Activated naive CD4-positive, alpha-beta T cell treated with anti-CD3 and anti-CD28 coated beads, Interleukin-2, amount 50 U/mL, for 72 hours (primary cell): ENCODE results near the gene FHOD1. TPM values are rescaled to one million over a fixed set of nuclear protein-coding genes. Genes with fewer than 3 reads are reported as not detected.

Source experiments
- ATAC-seq, 2 donors: fragments of 150-1000 bp; cut with Tn5 transposase; 2 replicates each; pipeline ENCODE4 v1.10.0; 2021; ENCODE audit warnings: mild to moderate bottlenecking in 2 of 2, moderate library complexity in 2 of 2
- DNase-seq, 2 donors: peaks; one replicate each; pipeline ENCODE4 v3.0.0; 2021 to 2022; ENCODE audit warnings: low spot score in 2 of 2
- H3K27ac Mint-ChIP-seq, 2 donors: one replicate each; pipeline ENCODE4 v1.8.0; 2022; ENCODE audit warnings: mild to moderate bottlenecking in 2 of 2, mixed read lengths in 2 of 2
- H3K36me3 Mint-ChIP-seq, 2 donors: one replicate each; pipeline ENCODE4 v1.8.0; 2022; ENCODE audit warnings: mixed read lengths in 2 of 2
- H3K9me3 Mint-ChIP-seq, 2 donors: one replicate each; pipeline ENCODE4 v1.8.0; 2022; ENCODE audit warnings: mixed read lengths in 2 of 2
- total RNA-seq, 2 donors: library from RNA; stranded (reverse); gene quantifications; one replicate each; pipeline ENCODE4 v1.2.3, GENCODE V29; 2022

Gene FHOD1
- total RNA-seq, 2 donors from 2014 or later: 104 to 133 TPM

- Mint-ChIP-seq H3K36me3 (peaks cover 0 to 3% of the 10 kb centered on the region in 2 donors), H3K9me3 (no peaks in the 10 kb centered on the region), H3K27ac (no peak within 1 kb of the TSS)
- DNase-seq (peak; percentile 93 to 94), ATAC-seq (peak; percentile 96 to 97)
These were observed 63.4 kb downstream of the FHOD1 start, which contains the start of gene MATCAP1 for GRCh38 chr16:67183627-67184452. MATCAP1 (minus strand) TSS chr16:67183963; CDS start chr16:67180610, 3,353 bp downstream.

GRCh38 chr16:67183284-67183626 is 64.0 kb downstream of the FHOD1 start:
- no peaks in the 10 kb centered on the region for H3K9me3 Mint-ChIP-seq
- DNase-seq (no peak), ATAC-seq (no peak)
- H3K36me3 Mint-ChIP-seq: peaks cover 0 to 6% of the 10 kb centered on the region in 2 donors
- no peak overlapping the region for H3K27ac Mint-ChIP-seq

- Mint-ChIP-seq H3K9me3 (no peaks in the 10 kb centered on the region), H3K27ac (no peak overlapping the region), H3K36me3 (peaks cover 0 to 11% of the 10 kb centered on the region in 2 donors)
- ATAC-seq (no peak), DNase-seq (no peak)
These were observed 65.0 kb downstream of the FHOD1 start for GRCh38 chr16:67182288-67182687.

- DNase-seq: no peak
- Mint-ChIP-seq H3K9me3 (no peaks in the 10 kb centered on the region), H3K36me3 (peaks cover 0 to 13% of the 10 kb centered on the region in 2 donors), H3K27ac (no peak overlapping the region)
- ATAC-seq: no peak
These were observed 65.9 kb downstream of the FHOD1 start for GRCh38 chr16:67181346-67181745.

- no peak overlapping the region for H3K27ac Mint-ChIP-seq
- H3K36me3 Mint-ChIP-seq: peaks cover 0 to 24% of the 10 kb centered on the region in 2 donors
- H3K9me3 Mint-ChIP-seq: no peaks in the 10 kb centered on the region
- no peak for DNase-seq
- ATAC-seq: no peak
These were observed 67.1 kb downstream of the FHOD1 start for GRCh38 chr16:67180166-67180565.

- Mint-ChIP-seq H3K27ac (no peak overlapping the region), H3K36me3 (peaks cover 0 to 25% of the 10 kb centered on the region in 2 donors), H3K9me3 (no peaks in the 10 kb centered on the region)
- no peak for ATAC-seq
- DNase-seq: no peak
These were observed 67.7 kb downstream of the FHOD1 start for GRCh38 chr16:67179421-67180080.

Other genes starting within 250 kb of the FHOD1 start
- gene CBFB, start 218.3 kb downstream of the FHOD1 start, total RNA-seq: 100 to 1,000 TPM; 119 to 124 TPM
- gene PHAF1, start 137.5 kb downstream of the FHOD1 start, total RNA-seq: 10 to 100 TPM; 15.6 to 16.6 TPM
- gene B3GNT9, start 96.5 kb downstream of the FHOD1 start, total RNA-seq: 1 to 10 TPM; 3.2 to 4.7 TPM
- 10 to 100 TPM; 15.7 to 43.5 TPM for gene TRADD, start 87.6 kb downstream of the FHOD1 start, total RNA-seq
- 10 to 100 TPM; 27.9 to 38.7 TPM for gene FBXL8, start 87.5 kb downstream of the FHOD1 start, total RNA-seq
- 10 to 100 TPM; 26.0 to 58.8 TPM for gene HSF4, start 82.7 kb downstream of the FHOD1 start, total RNA-seq
- 10 to 100 TPM in 1 of 2 donors, 1 to 10 TPM in 1; 9.2 to 43.4 TPM for gene NOL3, start 76.9 kb downstream of the FHOD1 start, total RNA-seq
- gene MATCAP1, start 63.5 kb downstream of the FHOD1 start, total RNA-seq: 10 to 100 TPM; 26.3 to 63.5 TPM
- under 1 TPM in 1 of 2 donors, not detected in 1; 0.36 TPM for gene EXOC3L1, start 57.3 kb downstream of the FHOD1 start, total RNA-seq
- 100 to 1,000 TPM in 1 of 2 donors, 10 to 100 TPM in 1; 71.7 to 104 TPM for gene E2F4, start 55.3 kb downstream of the FHOD1 start, total RNA-seq
- gene ELMO3, start 48.4 kb downstream of the FHOD1 start, total RNA-seq: 1 to 10 TPM; 4.0 to 7.0 TPM
- 10 to 100 TPM; 28.4 to 35.4 TPM for gene TMEM208, start 20.4 kb downstream of the FHOD1 start, total RNA-seq
- 10 to 100 TPM in 1 of 2 donors, 1 to 10 TPM in 1; 8.3 to 13.6 TPM for gene SLC9A5, start 1.5 kb upstream of the FHOD1 start, total RNA-seq
- gene PLEKHG4, start 32.1 kb upstream of the FHOD1 start, total RNA-seq: 10 to 100 TPM in 1 of 2 donors, 1 to 10 TPM in 1; 9.5 to 23.2 TPM
- gene KCTD19, start 79.3 kb upstream of the FHOD1 start, total RNA-seq: 1 to 10 TPM in 1 of 2 donors, under 1 TPM in 1; 0.71 to 6.1 TPM
- gene LRRC36, start 79.3 kb upstream of the FHOD1 start, total RNA-seq: 1 to 10 TPM in 1 of 2 donors, under 1 TPM in 1; 0.57 to 1.9 TPM
- not detected for gene TPPP3, start 146.0 kb upstream of the FHOD1 start, total RNA-seq
- 1 to 10 TPM in 1 of 2 donors, under 1 TPM in 1; 0.23 to 2.4 TPM for gene ZDHHC1, start 169.0 kb upstream of the FHOD1 start, total RNA-seq
- 1 to 10 TPM; 1.3 to 2.7 TPM for gene HSD11B2, start 183.6 kb upstream of the FHOD1 start, total RNA-seq
- 10 to 100 TPM; 20.4 to 22.5 TPM for gene ATP6V0D1, start 233.7 kb upstream of the FHOD1 start, total RNA-seq
- under 1 TPM in 1 of 2 donors, not detected in 1; 0.64 TPM for gene AGRP, start 236.1 kb upstream of the FHOD1 start, total RNA-seq